NOMO-1 treated with dmso at 0.1 percent for 144 hours (cell line): ENCODE measurements around the gene OR4Q3.
"Not testable (repeated sequence)": the region's sequence is repeated elsewhere in the genome, so short reads cannot be mapped to it uniquely, and the experiment has no call there.

Source experiments
- DNase-seq: peaks from one replicate; lab custom pipeline; 2025; ENCODE audit not compliant: unreplicated experiment; lab: John Stamatoyannopoulos, UW

The OR4Q3 gene

GRCh38 chr14:19743256-19743655, at the start of gene OR4Q3:
OR4Q3 (plus strand) TSS chr14:19743571.
- DNase-seq = no peak

GRCh38 chr14:19729359-19729758, 14.0 kb upstream of the OR4Q3 start:
- no peak for DNase-seq

GRCh38 chr14:19729763-19730162, 13.6 kb upstream of the OR4Q3 start:
- no peak for DNase-seq

- not testable (repeated sequence) for DNase-seq
These were observed 9.5 kb upstream of the OR4Q3 start for GRCh38 chr14:19733893-19734292.

- DNase-seq = not testable (repeated sequence)
These were observed 8.9 kb downstream of the OR4Q3 start for GRCh38 chr14:19752316-19752715.

- DNase-seq = no peak
These were observed 10.8 kb downstream of the OR4Q3 start for GRCh38 chr14:19754172-19754571.

GRCh38 chr14:19771491-19771890, 28.1 kb downstream of the OR4Q3 start:
- not testable (repeated sequence) for DNase-seq

GRCh38 chr14:19771895-19772430, 28.6 kb downstream of the OR4Q3 start:
- DNase-seq = peak; percentile 39

- DNase-seq = peak; percentile 60
These were observed 29.1 kb downstream of the OR4Q3 start for GRCh38 chr14:19772454-19772853.

- not testable (repeated sequence) for DNase-seq
These were observed 29.8 kb downstream of the OR4Q3 start, which contains the start of gene OR4M1 for GRCh38 chr14:19773204-19773603. OR4M1 (plus strand) TSS chr14:19773504; CDS start chr14:19780323, 6,819 bp downstream.

- no peak for DNase-seq
These were observed 32.2 kb downstream of the OR4Q3 start for GRCh38 chr14:19775587-19775986.

- DNase-seq = not testable (repeated sequence)
These were observed 42.5 kb downstream of the OR4Q3 start for GRCh38 chr14:19785848-19786247.

GRCh38 chr14:19787318-19787717, 43.9 kb downstream of the OR4Q3 start:
- DNase-seq = not testable (repeated sequence)

- not testable (repeated sequence) for DNase-seq
These were observed 44.8 kb downstream of the OR4Q3 start for GRCh38 chr14:19788150-19788549.

- not testable (repeated sequence) for DNase-seq
These were observed 53.2 kb downstream of the OR4Q3 start for GRCh38 chr14:19796520-19797108.
